COLO668 (cell line): ENCODE results near the gene NTNG1.
A peak's percentile ranks its signal among the peaks of the same experiment; 100 is the strongest.
"Not testable (repeated sequence)": the region's sequence is repeated elsewhere in the genome, so short reads cannot be mapped to it uniquely, and the experiment has no call there.

ENCODE experiments used
- DNase-seq: peaks from one replicate; lab custom pipeline; 2025; ENCODE audit not compliant: unreplicated experiment; lab: John Stamatoyannopoulos, UW

NTNG1 gene

DNA sequence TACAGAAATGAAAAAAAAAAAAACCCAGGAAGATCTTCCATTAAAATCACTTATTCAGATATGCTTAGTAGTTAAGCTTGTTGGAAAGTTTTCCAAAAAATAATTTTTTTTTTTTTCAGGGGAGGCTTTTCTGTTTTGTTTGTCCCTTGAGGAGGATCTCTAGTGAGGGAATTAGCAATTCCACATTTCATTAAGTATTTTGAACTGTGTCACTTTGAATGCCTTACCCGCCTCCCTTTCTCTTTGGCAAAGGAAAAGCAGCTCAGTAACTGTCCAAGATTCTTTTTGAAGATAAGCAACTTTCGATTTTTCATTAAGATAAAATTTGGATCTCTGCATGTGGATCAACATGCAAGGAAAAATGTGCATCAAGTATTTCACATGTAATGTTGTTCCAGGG, 1.8 kb downstream of the NTNG1 start:
- DNase-seq: no peak

DNA sequence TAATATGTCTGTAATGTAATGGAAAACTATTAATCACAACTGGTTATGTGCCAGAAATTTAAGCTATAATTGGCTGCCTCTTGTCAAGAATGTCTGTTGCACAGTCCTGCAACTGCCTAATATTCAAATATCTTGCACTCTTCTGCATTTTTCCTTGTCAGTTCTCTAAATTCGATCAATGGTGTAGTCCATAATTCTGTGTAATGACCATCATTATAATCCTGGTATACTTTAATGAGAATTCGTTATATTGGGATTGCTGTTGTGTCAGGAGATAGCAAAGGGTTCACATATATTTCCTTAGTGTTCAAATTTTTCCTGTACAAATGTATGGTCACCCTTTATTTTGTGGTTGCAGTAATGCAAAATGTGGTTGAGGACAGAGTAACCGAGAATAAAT, 4.8 kb downstream of the NTNG1 start:
- no peak for DNase-seq

GRCh38 chr1:107147843-107148242, 7.0 kb downstream of the NTNG1 start:
- no peak for DNase-seq

DNA sequence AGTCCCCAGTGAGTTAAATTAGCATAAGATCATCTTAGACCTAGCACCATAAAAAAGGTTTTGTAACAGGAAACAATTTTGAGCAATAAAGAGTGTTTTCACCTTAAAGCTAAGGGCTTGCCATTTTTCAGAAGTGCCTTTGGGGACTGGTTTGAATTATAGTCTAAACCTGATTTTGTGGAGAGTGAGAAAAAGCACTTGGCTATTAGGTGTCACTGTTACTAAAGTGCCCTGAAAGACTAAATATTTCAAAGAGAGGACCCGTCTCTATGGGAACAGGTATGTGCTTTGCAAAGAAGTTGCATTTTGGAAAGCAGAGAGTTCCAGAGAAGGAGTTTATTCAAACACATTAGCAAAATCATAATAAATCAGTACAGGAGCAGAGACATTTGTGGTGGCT, 9.1 kb downstream of the NTNG1 start:
- DNase-seq: no peak

DNA sequence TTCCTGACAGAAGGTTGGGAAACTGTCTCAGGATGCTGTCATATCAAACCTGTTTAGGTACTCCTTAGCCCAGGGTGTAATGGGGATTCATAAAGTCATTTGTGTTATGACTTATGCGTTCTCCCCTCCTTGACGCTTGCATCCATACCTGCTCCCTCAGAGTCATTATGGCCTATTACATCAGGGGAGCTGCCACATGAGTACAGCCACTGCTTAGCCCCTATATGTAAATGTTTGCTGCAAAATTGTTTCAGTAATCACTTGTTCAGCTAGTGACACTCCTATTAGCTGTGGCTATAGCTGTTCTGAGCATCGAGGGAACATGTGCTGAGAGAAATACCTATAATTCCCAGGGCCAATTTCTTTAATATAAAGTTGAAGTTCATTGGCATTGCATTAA, 10.5 kb downstream of the NTNG1 start:
- DNase-seq: no peak

- DNase-seq: no peak
Observed at GRCh38 chr1:107152395-107152794, 11.6 kb downstream of the NTNG1 start.

- DNase-seq: peak; percentile 15
Observed at GRCh38 chr1:107153014-107153413, 12.2 kb downstream of the NTNG1 start.

GRCh38 chr1:107158496-107158895, 17.7 kb downstream of the NTNG1 start:
- no peak for DNase-seq

- DNase-seq: no peak
Observed at GRCh38 chr1:107158991-107159390, 18.2 kb downstream of the NTNG1 start.

DNA sequence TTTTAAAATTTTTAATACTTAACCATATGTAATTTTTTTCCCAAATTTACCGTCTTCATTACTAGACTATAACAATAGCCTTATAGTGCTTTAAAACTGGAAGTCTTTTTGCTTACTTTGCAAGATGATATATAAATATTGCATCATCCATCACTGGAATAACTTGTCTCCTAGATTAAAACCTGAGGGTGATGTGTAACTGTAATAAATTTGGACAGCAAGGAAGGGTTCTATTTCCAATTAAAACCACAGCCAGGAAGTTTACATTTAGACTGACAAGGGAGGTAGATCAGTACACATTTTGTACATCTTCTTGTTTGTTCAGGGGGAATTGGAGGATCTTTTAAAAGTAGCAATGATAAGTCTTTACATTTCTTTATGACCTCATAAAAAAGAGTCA, 21.9 kb downstream of the NTNG1 start:
- no peak for DNase-seq

GRCh38 chr1:107164901-107165300, 24.1 kb downstream of the NTNG1 start:
- DNase-seq: not testable (repeated sequence)

GRCh38 chr1:107169615-107170014, 28.8 kb downstream of the NTNG1 start:
- no peak for DNase-seq

DNA sequence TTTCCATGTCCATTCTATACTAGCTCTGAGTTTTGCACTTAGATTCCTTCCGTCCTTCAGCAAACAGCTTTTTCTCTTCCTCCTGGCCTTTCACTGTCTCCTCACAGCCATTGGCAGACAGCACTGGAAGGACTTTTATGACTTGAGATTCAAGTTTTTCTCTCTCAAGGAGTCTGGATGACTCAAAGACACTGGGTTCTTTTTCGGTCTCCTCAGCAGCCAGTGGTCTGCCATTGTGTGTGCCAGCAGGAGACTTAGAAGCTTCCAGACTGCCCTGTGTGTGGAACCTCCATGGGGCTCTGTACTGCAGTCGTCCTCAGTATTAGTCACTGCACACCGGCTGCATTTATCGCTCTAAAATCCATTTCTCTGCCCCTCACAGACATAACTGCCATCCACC, 30.5 kb downstream of the NTNG1 start:
- no peak for DNase-seq

DNA sequence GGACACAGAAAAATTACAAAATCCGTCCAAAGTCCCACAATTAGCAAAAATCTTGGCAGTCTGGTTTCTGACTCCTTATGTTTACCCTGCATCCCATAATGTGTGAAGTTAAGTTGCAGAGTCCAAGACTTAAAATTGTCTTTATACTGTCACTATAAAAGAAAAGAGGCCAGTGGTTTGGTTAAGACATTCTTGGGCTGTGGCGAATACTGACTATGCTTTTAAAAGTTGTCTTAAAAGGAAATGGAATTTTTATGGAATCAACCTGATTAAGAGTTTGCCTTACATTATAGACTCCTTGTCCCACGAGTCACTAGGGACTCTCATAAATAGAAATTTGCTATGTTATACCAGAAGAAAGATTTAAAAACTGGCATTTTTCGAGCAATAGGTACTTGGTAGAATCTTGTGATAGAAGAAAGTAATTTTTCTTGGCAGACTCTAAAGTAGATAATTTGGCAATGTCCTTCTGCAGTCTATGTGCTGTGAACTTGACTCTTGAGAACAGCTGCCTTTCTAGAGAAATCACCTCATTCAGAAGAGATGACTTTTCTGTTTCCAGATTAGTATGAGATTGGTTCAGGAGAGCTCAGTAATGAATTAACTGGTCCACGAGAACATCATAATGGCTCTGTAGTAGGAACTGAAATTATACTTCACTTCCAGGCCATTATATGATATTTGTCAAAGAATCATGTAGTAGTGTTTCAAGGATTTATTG, 31.8 kb downstream of the NTNG1 start:
- DNase-seq: no peak

- no peak for DNase-seq
Observed at GRCh38 chr1:107175102-107175909, 34.5 kb downstream of the NTNG1 start.

DNA sequence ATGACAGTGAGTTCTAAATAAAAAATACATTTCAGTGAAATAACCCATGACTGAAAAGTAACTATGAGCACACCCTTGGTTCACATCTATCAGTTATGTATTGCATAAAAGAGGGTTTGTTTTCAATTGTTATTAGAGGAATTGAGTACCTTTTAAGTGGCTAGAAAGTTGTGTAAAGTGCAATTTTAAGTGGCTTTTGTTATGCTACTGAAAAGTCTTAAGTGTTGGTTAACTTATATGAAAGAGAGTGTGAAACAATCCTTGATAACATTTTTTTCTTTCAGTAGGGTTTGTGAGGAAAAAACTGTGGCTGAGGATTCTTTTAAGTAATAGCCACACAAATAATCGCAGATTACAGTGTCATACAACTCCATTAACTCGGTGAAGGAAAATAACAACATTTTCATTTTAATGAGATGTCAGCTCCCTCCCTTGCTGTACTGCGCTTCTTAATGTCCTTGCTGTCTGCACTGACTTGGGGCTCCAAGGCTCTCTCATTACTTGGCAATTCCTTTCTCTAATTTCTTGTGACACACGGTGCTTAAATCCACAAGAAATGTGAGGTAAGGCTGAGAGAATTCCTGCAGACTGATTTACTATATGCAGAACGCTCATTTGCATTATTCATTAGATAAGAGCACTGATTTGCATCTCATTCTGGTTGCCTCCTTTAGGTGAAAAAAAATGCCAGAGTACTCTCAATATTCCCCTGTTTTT, 40.6 kb downstream of the NTNG1 start:
- no peak for DNase-seq

- no peak for DNase-seq
Observed at GRCh38 chr1:107183011-107183410, 42.2 kb downstream of the NTNG1 start.

DNA sequence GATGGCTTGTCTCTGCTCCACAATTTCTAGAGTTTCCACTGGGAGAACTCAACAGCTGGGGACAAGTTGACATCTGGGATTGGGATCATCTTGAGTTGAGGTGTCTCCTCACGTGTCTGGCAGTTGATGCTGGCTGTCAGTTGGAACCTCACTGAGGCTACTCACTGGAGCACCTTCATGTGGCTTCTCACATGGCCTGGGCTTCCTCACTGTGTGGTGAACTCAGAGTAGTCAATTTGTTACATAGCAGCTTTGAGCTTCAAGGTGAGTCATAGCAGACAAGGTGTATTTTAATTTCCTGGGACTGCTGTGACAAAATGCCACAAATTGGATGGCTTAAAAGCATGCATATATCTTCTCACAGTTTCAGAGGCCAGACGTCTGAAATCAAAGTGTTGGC, 44.0 kb downstream of the NTNG1 start:
- DNase-seq: no peak

- no peak for DNase-seq
Observed at GRCh38 chr1:107187399-107187798, 46.6 kb downstream of the NTNG1 start.

GRCh38 chr1:107188160-107188559, 47.3 kb downstream of the NTNG1 start:
- no peak for DNase-seq

DNA sequence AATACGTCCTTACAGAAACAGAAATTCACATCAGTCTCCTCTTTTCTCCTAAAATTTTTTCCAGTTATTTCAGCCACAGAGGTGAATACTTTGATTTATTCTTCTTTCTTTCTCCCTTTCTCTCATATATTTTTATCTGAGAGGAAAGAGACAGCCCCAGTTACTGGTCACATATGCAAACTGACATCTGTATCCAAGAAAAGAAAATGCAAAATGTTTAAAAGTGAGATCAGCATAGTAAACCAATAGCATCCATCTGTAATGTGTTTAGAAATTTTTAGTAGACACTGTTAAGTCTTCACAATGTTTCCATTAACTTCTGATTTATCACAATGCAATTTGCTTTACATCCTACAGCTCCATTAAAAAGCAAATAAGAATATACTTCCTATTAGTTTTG, 53.5 kb downstream of the NTNG1 start:
- DNase-seq: no peak

DNA sequence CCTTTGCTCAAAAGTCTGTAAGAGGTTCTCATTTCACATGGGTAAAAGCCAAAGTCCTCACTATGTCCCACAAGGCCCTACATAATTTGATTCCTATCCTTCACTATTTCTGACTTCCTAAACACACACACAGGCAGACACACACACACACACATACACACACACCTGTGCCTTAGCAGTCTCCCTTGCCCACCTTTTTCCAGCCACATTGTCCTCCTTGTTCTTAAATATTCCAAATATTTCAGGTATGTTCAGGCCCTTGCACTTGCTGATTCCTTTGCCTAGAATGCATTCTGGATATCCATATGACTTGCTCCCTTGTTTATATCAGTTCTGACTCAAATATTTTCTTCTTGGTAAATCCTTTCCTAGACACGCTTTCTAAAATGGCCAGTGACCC, 54.6 kb downstream of the NTNG1 start:
- DNase-seq: no peak
